ENCODE results near the gene CHN1.

DNA sequence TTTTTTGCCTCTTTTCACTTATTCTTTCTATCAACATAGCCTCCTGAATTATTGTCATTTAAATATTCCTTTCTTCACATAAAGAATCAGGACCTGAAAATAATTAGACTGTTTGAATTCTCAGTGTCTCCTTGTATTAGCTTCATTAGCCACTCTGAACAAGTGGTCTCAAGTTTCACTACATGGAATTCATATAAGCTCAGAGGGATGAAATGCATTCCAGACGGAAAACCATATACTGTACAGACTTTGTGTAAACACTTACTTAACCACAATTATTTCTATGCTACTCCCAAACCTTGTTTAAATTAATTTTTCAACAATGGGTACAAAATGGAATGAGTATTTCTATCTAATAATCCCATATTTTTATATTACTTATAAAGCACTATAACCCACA, 53.4 kb downstream of the CHN1 start:
- TF ChIP-seq, protein P1, sequence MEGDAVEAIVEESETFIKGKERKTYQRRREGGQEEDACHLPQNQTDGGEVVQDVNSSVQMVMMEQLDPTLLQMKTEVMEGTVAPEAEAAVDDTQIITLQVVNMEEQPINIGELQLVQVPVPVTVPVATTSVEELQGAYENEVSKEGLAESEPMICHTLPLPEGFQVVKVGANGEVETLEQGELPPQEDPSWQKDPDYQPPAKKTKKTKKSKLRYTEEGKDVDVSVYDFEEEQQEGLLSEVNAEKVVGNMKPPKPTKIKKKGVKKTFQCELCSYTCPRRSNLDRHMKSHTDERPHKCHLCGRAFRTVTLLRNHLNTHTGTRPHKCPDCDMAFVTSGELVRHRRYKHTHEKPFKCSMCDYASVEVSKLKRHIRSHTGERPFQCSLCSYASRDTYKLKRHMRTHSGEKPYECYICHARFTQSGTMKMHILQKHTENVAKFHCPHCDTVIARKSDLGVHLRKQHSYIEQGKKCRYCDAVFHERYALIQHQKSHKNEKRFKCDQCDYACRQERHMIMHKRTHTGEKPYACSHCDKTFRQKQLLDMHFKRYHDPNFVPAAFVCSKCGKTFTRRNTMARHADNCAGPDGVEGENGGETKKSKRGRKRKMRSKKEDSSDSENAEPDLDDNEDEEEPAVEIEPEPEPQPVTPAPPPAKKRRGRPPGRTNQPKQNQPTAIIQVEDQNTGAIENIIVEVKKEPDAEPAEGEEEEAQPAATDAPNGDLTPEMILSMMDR (IDR thresholded peaks at IDR 0.05), result no peak
- no peak for TF ChIP-seq POLR2A (IDR thresholded peaks at IDR 0.05)

Measured in esophagus squamous epithelium (tissue), 4 donors.